IMR-90 (cell line): Measurements from ENCODE around the gene ZDHHC24. TPM values are rescaled to one million over a fixed set of nuclear protein-coding genes. Genes with fewer than 3 reads are reported as not detected.

ENCODE experiments used
- ATAC-seq: fragments of 200-7000 bp; cut with Tn5 transposase; 2 replicates; pipeline ENCODE4 v1.9.1; 2020; ENCODE audit warnings: low read depth, mild to moderate bottlenecking, moderate library complexity
- BruUV-seq: library from RNA; stranded (reverse); fragments of 400-500 nt; replicated peaks from 2 replicates; lab custom pipeline; 2021; lab: Mats Ljungman, UMichigan
- CTCF ChIA-PET: fragments of 300-600 bp; formaldehyde crosslinking; extraction: SDS; loops from one replicate; lab custom pipeline; 2021; ENCODE audit warnings: antibody characterized with exemption; lab: Yijun Ruan, JAX
- POLR2A ChIA-PET: fragments of 300-600 bp; sonication (Branson Sonifier 250); formaldehyde crosslinking; loops from one replicate; lab custom pipeline; 2022; ENCODE audit warnings: antibody characterized with exemption; ENCODE audit not compliant: unreplicated experiment; lab: Charles Lee
- DNase-seq: peaks from one replicate; pipeline ENCODE4 v3.0.0; 2013
- H2AFZ ChIP-seq: replicated peaks from 2 replicates; pipeline ENCODE3; 2013; ENCODE audit warnings: low read length, mild to moderate bottlenecking; ENCODE audit not compliant: poor library complexity
- H2AK5ac ChIP-seq: 2 replicates; pipeline ENCODE4 v1.6.1; 2013; ENCODE audit warnings: low read depth, low read length, inconsistent platforms
- H2AK9ac ChIP-seq: replicated peaks from 2 replicates; pipeline ENCODE3; 2013; ENCODE audit warnings: mild to moderate bottlenecking, low read depth, low read length, moderate library complexity; ENCODE audit not compliant: poor library complexity
- H2BK120ac ChIP-seq: 2 replicates; pipeline ENCODE4 v1.6.1; 2013; ENCODE audit warnings: low read depth, low read length, inconsistent platforms
- H2BK15ac ChIP-seq: 3 replicates; pipeline ENCODE4 v1.6.1; 2013; ENCODE audit warnings: low read depth, low read length, inconsistent platforms
- H2BK20ac ChIP-seq: 2 replicates; pipeline ENCODE4 v1.6.1; 2013; ENCODE audit warnings: low read depth, mild to moderate bottlenecking, inconsistent platforms, low read length, moderate library complexity
- H2BK5ac ChIP-seq: 2 replicates; pipeline ENCODE4 v1.6.1; 2013; ENCODE audit warnings: mild to moderate bottlenecking, low read depth, low read length, inconsistent platforms; ENCODE audit not compliant: poor library complexity, severe bottlenecking
- H3K14ac ChIP-seq: replicated peaks from 2 replicates; pipeline ENCODE4 v1.6.1; 2013; ENCODE audit warnings: low read depth, low read length, inconsistent platforms
- H3K18ac ChIP-seq: 2 replicates; pipeline ENCODE4 v1.6.1; 2013; ENCODE audit warnings: low read depth, low read length, control low read depth
- H3K23ac ChIP-seq: 2 replicates; pipeline ENCODE4 v1.6.1; 2013; ENCODE audit warnings: low read depth, low read length, inconsistent platforms
- H3K27ac ChIP-seq: 2 replicates; pipeline ENCODE4 v1.5.1; 2013; ENCODE audit warnings: mild to moderate bottlenecking, control low read depth, low read length; ENCODE audit not compliant: insufficient read depth
- H3K27me3 ChIP-seq: 2 replicates; pipeline ENCODE4 v1.6.1; 2013; ENCODE audit warnings: low read length; ENCODE audit not compliant: control insufficient read depth, insufficient read depth
- H3K36me3 ChIP-seq: 2 replicates; pipeline ENCODE4 v1.6.1; 2013; ENCODE audit warnings: low read length, mixed read lengths; ENCODE audit not compliant: control insufficient read depth, insufficient read depth
- H3K4ac ChIP-seq: 2 replicates; pipeline ENCODE4 v1.6.1; 2013; ENCODE audit warnings: low read depth, low read length, inconsistent platforms
- H3K4me1 ChIP-seq: 2 replicates; pipeline ENCODE4 v1.6.1; 2013; ENCODE audit warnings: low read length, mixed read lengths; ENCODE audit not compliant: control insufficient read depth, insufficient read depth
- H3K4me2 ChIP-seq: 2 replicates; pipeline ENCODE4 v1.6.1; 2013; ENCODE audit warnings: low read depth, mild to moderate bottlenecking, control low read depth, low read length, moderate library complexity
- H3K4me3 ChIP-seq: 2 replicates; pipeline ENCODE4 v1.5.1; 2013; ENCODE audit warnings: low read depth, mild to moderate bottlenecking, control low read depth, low read length, moderate library complexity; ENCODE audit not compliant: insufficient read depth
- H3K56ac ChIP-seq: 2 replicates; pipeline ENCODE4 v1.6.1; 2013; ENCODE audit warnings: low read length, inconsistent platforms; ENCODE audit not compliant: insufficient read depth; ENCODE audit errors: extremely low read depth
- H3K79me1 ChIP-seq, 2 experiments: 2 replicates each; pipeline ENCODE4 v1.6.1; 2013; ENCODE audit warnings: low read length in 2 of 2, inconsistent platforms in 1 of 2, low read depth in 1 of 2
- H3K9ac ChIP-seq: 2 replicates; pipeline ENCODE4 v1.6.1; 2013; ENCODE audit warnings: low read depth, low read length, control low read depth
- H3K9me1 ChIP-seq: 2 replicates; pipeline ENCODE4 v1.6.1; 2013; ENCODE audit warnings: low read length, inconsistent platforms; ENCODE audit not compliant: insufficient read depth
- H3K9me3 ChIP-seq: 2 replicates; pipeline ENCODE4 v1.6.1; 2013; ENCODE audit warnings: low read length; ENCODE audit not compliant: control insufficient read depth, insufficient read depth
- H4K20me1 ChIP-seq: 2 replicates; pipeline ENCODE4 v1.6.1; 2013; ENCODE audit warnings: low read length, inconsistent platforms; ENCODE audit not compliant: insufficient read depth
- H4K5ac ChIP-seq: 2 replicates; pipeline ENCODE4 v1.6.1; 2013; ENCODE audit warnings: mild to moderate bottlenecking, low read depth, low read length, control low read depth
- H4K8ac ChIP-seq, 2 experiments: 2 replicates each; pipeline ENCODE4 v1.6.1; 2013; ENCODE audit warnings: low read depth in 2 of 2, low read length in 2 of 2, control low read depth in 1 of 2, inconsistent platforms in 1 of 2
- H4K91ac ChIP-seq: 2 replicates; pipeline ENCODE4 v1.6.1; 2013; ENCODE audit warnings: low read depth, low read length, inconsistent platforms; ENCODE audit not compliant: insufficient read depth
- CEBPB ChIP-seq: IDR thresholded peaks from 2 replicates; pipeline ENCODE4 v1.6.1; 2012; ENCODE audit warnings: low read depth, low read length, improper control_type of control experiment
- CHD1 ChIP-seq: IDR thresholded peaks from 2 replicates; pipeline ENCODE4 v1.6.1; 2012; ENCODE audit warnings: low read depth, low read length, improper control_type of control experiment
- FOS ChIP-seq: fragments of 150-350 bp; IDR thresholded peaks from 2 replicates; pipeline ENCODE4 v1.6.1; 2016; ENCODE audit warnings: low read depth, low read length
- NFE2L2 ChIP-seq: fragments of 150-350 bp; IDR thresholded peaks from 2 replicates; pipeline ENCODE4 v1.6.1; 2016; ENCODE audit warnings: low read depth, mild to moderate bottlenecking, low read length
- RCOR1 ChIP-seq: IDR thresholded peaks from 2 replicates; pipeline ENCODE4 v1.6.1; 2012; ENCODE audit warnings: mild to moderate bottlenecking, low read length, improper control_type of control experiment; ENCODE audit not compliant: insufficient replicate concordance
- RFX5 ChIP-seq: IDR thresholded peaks from 2 replicates; pipeline ENCODE4 v1.8.0; 2012; ENCODE audit warnings: low read depth, mild to moderate bottlenecking, low read length, moderate library complexity
- SMC3 ChIP-seq: fragments of 150-350 bp; IDR thresholded peaks from 2 replicates; pipeline ENCODE4 v1.6.1; 2016; ENCODE audit warnings: low read depth, mild to moderate bottlenecking, antibody characterized with exemption, low read length, moderate library complexity
- WGBS, 2 experiments: methylation state at CpG; one replicate each; pipeline versions ENCODE4 v1.1.5 to v1.1.7; 2013; ENCODE audit warnings: missing lambda C conversion rate in 2 of 2; ENCODE audit not compliant: insufficient read length in 1 of 2; ENCODE audit errors: extremely low coverage in 2 of 2; 5-methylcytosine and 5-hydroxymethylcytosine counted together
- dilution Hi-C: fragments of 300-500 bp; cut with HindIII; formaldehyde crosslinking; loops from one replicate; pipeline ENCODE4 v1.14.3; 2018; ENCODE audit warnings: low sequenced_read_pairs; ENCODE audit not compliant: unreplicated experiment
- in situ Hi-C: fragments of 300-500 bp; cut with MboI; formaldehyde crosslinking; loops from 3 replicates; pipeline ENCODE4 v1.14.3; 2019; ENCODE audit warnings: low sequenced_read_pairs, inconsistent platforms, mixed read lengths
- intact Hi-C: fragments of 100-400 bp; cut with micrococcal nuclease; formaldehyde crosslinking; loops from 2 replicates; pipeline ENCODE4 v1.10.0; 2022
- polyA plus RNA-seq, 3 experiments: library from polyadenylated mRNA; depleted of rRNA; stranded (reverse); fragments of >200 nt; gene quantifications; 2 replicates each; pipeline ENCODE4 v1.2.3, GENCODE V29; 2012; ENCODE audit warnings: low replicate concordance in 1 of 3
- total RNA-seq: library from RNA; depleted of rRNA; stranded (reverse); fragments of >200 nt; gene quantifications from 2 replicates; pipeline ENCODE4 v1.2.3, GENCODE V29; 2012

ZDHHC24 gene
- total and polyA plus RNA-seq, 2 of the 4 experiments (the other 2 are of a cell fraction) = 3.2 to 10.9 TPM

GRCh38 chr11:66559142-66559865 is 13.5 kb upstream of the ZDHHC24 start:
- no peak for TF ChIP-seq RFX5
- TF ChIP-seq CEBPB = peak; percentile 48
- no peak for TF ChIP-seq NFE2L2
- no peak for TF ChIP-seq RCOR1
- TF ChIP-seq FOS = no peak
- TF ChIP-seq SMC3 = no peak
- TF ChIP-seq CHD1 = no peak

More at GRCh38 chr11:66559142-66559865, 13.5 kb upstream of the ZDHHC24 start:
- Histone ChIP-seq H3K4me2 (no peak overlapping the region; the same call in 1 of the 2 replicates), H2BK120ac (no peak overlapping the region), H3K27ac (no peak overlapping the region), H2AK9ac (peak overlapping the region; percentile 42), H3K4ac (no peak overlapping the region), H3K18ac (no peak overlapping the region), H3K9me3 (no peaks in the 10 kb centered on the region), H4K8ac (no peak overlapping the region), H2BK20ac (no peak overlapping the region), H4K91ac (no peak overlapping the region), H3K9me1 (peaks cover 3% of the 10 kb centered on the region; the same call in 1 of the 2 replicates), H3K9ac (no peak overlapping the region), H3K79me1 (no peaks in the 10 kb centered on the region), H3K56ac (no peak overlapping the region), H3K4me3 (no peak overlapping the region), H3K36me3 (no peaks in the 10 kb centered on the region), H2AFZ (peak overlapping the region; percentile 67), H2BK5ac (no peak overlapping the region), H4K5ac (no peak overlapping the region), H4K20me1 (no peaks in the 10 kb centered on the region), H3K23ac (no peak overlapping the region), H3K27me3 (peaks cover 29% of the 10 kb centered on the region), H2AK5ac (no peak overlapping the region), H3K4me1 (peaks cover 2% of the 10 kb centered on the region; the same call in 1 of the 2 replicates), H3K14ac (no peak overlapping the region), H2BK15ac (no peak overlapping the region)
- in situ Hi-C loops (no loop called here), intact Hi-C loops (no loop called here), dilution Hi-C loops (no loop called here)
- no peak for DNase-seq
- peak; percentile 32; the same call in 1 of the 2 replicates for ATAC-seq
- ChIA-PET CTCF (no interaction called here), POLR2A (no interaction called here)
- BruUV-seq = no TSS peak
- WGBS, 2 experiments = 15% methylated on average over 28 of the region's 50 CpGs; no CpG with 5 or more reads in 1 of the 2 experiments
